ENCODE measurements around the gene PACRG. TPM values are rescaled to one million over a fixed set of nuclear protein-coding genes. Genes with fewer than 3 reads are reported as not detected.

The PACRG gene
- polyA plus RNA-seq, 1 of the 3 experiments (the other 2 are of a cell fraction): 0.56 TPM

- Histone ChIP-seq H3K9me3 (no peaks in the 10 kb centered on the region), H3K4me2 (no peak overlapping the region), H3K27ac (ENCODE audit: low read depth in 2 of 2, low read length in 1 of 2) (no peak overlapping the region), H2AFZ (ENCODE audit: low read depth) (no peak overlapping the region), H3K9ac (no peak overlapping the region), H3K4me3 (ENCODE audit: low read depth in 2 of 2, low read length in 1 of 2) (no peak overlapping the region), H3K36me3 (replicated peaks in 1 of 2; ENCODE audit: control insufficient read depth in 1 of 2, insufficient read depth in 2 of 2, low read length in 1 of 2) (no peaks in the 10 kb centered on the region), H3K9me2 (no peaks in the 10 kb centered on the region), H4K20me1 (ENCODE audit: insufficient read depth) (no peaks in the 10 kb centered on the region), H3K79me2 (ENCODE audit: insufficient read depth) (no peaks in the 10 kb centered on the region), H3K27me3 (ENCODE audit: insufficient read depth) (no peaks in the 10 kb centered on the region), H3F3A (replicated peaks; ENCODE audit: insufficient read depth) (no peaks in the 10 kb centered on the region), H3K4me1 (ENCODE audit: control insufficient read depth in 1 of 2, insufficient read depth in 2 of 2, low read depth in 1 of 2, low read length in 1 of 2) (no peaks in the 10 kb centered on the region)
- 22% methylated on average over 2 of the region's 2 CpGs for WGBS (ENCODE audit: low lambda C conversion rate)
- TF ChIP-seq REST (IDR thresholded peaks at IDR 0.05; ENCODE audit: low read depth, low read length) (no peak), RFX5 (IDR thresholded peaks at IDR 0.05; ENCODE audit: low read length) (no peak), RAD21 (IDR thresholded peaks at IDR 0.05; ENCODE audit: low read length) (no peak), RXRA (IDR thresholded peaks at IDR 0.05; ENCODE audit: borderline replicate concordance, low read depth) (no peak), TCF12 (IDR thresholded peaks at IDR 0.05) (no peak), NFIC (IDR thresholded peaks at IDR 0.05; ENCODE audit: borderline replicate concordance) (no peak), RCOR1 (IDR thresholded peaks at IDR 0.05; ENCODE audit: low read length) (no peak), NRF1 (IDR thresholded peaks at IDR 0.05; ENCODE audit: low read depth, low read length) (no peak), MEF2A (IDR thresholded peaks at IDR 0.05; ENCODE audit: borderline replicate concordance, low read depth) (no peak), SMC3 (IDR thresholded peaks at IDR 0.05; ENCODE audit: low read depth, low read length) (no peak), EP300 (IDR thresholded peaks at IDR 0.05; ENCODE audit: borderline replicate concordance in 1 of 2, low read depth in 1 of 2, low read length in 1 of 2) (no peak)
- POLR2A ChIA-PET: no interaction called here
- no peak for DNase-seq
- CTCF ChIA-PET: no interaction called here
Observed at GRCh38 chr6:163306000-163306399, 578.2 kb downstream of the PACRG start.

- Histone ChIP-seq H3K9me2 (no peaks in the 10 kb centered on the region), H3K4me1 (ENCODE audit: control insufficient read depth in 1 of 2, insufficient read depth in 2 of 2, low read depth in 1 of 2, low read length in 1 of 2) (no peaks in the 10 kb centered on the region), H3F3A (replicated peaks; ENCODE audit: insufficient read depth) (no peaks in the 10 kb centered on the region), H3K9me3 (no peaks in the 10 kb centered on the region), H3K79me2 (ENCODE audit: insufficient read depth) (no peaks in the 10 kb centered on the region), H2AFZ (ENCODE audit: low read depth) (no peak overlapping the region), H3K27ac (ENCODE audit: low read depth in 2 of 2, low read length in 1 of 2) (no peak overlapping the region), H3K9ac (no peak overlapping the region), H3K4me2 (no peak overlapping the region), H3K36me3 (replicated peaks in 1 of 2; ENCODE audit: control insufficient read depth in 1 of 2, insufficient read depth in 2 of 2, low read length in 1 of 2) (no peaks in the 10 kb centered on the region), H3K27me3 (ENCODE audit: insufficient read depth) (no peaks in the 10 kb centered on the region), H4K20me1 (ENCODE audit: insufficient read depth) (no peaks in the 10 kb centered on the region), H3K4me3 (ENCODE audit: low read depth in 2 of 2, low read length in 1 of 2) (no peak overlapping the region)
- no peak for DNase-seq
- ChIA-PET POLR2A (no interaction called here), CTCF (interaction anchor here (1.3 kb wide), 1 partner anchor 9 kb away, joined by 4 read pairs; no protein-coding TSS in a partner anchor)
- WGBS (ENCODE audit: low lambda C conversion rate): 73% methylated on average over 18 of the region's 22 CpGs
- TF ChIP-seq FOXJ3 (CRISPR knock-in tag; IDR thresholded peaks at IDR 0.05): no peak
- TF ChIP-seq USF1 (IDR thresholded peaks at IDR 0.05; ENCODE audit: borderline replicate concordance, low read depth): no peak
- no peak for TF ChIP-seq YY1 (IDR thresholded peaks at IDR 0.05; ENCODE audit: low read depth)
- TF ChIP-seq JUND (IDR thresholded peaks at IDR 0.05): no peak
- TF ChIP-seq GATA2 (CRISPR knock-in tag; IDR thresholded peaks at IDR 0.05): no peak
- no peak for TF ChIP-seq RFX5 (IDR thresholded peaks at IDR 0.05; ENCODE audit: low read length)
- no peak for TF ChIP-seq CTCF (IDR thresholded peaks at IDR 0.05)
- TF ChIP-seq TAF1 (IDR thresholded peaks at IDR 0.05; ENCODE audit: borderline replicate concordance, low read depth, low read length): no peak
- TF ChIP-seq NRF1 (IDR thresholded peaks at IDR 0.05; ENCODE audit: low read depth, low read length): no peak
- TF ChIP-seq FOXM1 (IDR thresholded peaks at IDR 0.05; ENCODE audit: low read depth): no peak
- TF ChIP-seq MEF2A (IDR thresholded peaks at IDR 0.05; ENCODE audit: borderline replicate concordance, low read depth): no peak
Observed at GRCh38 chr6:163308629-163309440, 581.1 kb downstream of the PACRG start.
